Measurements from ENCODE around the gene ODAD2. TPM values are rescaled to one million over a fixed set of nuclear protein-coding genes. Genes with fewer than 3 reads are reported as not detected.
A peak's percentile ranks its signal among the peaks of the same experiment; 100 is the strongest.

ODAD2 gene
- total RNA-seq, 4 donors from 2014 or later: not detected

GRCh38 chr10:28010821-28011220 is 11.9 kb upstream of the ODAD2 start:
- in situ Hi-C loops (cut with MboI; ENCODE audit: low sequenced_read_pairs in 4 of 4) (no loop called here), intact Hi-C loops (cut with DNase I; ENCODE audit: low total_unique reads) (no loop called here)
- Histone ChIP-seq H3K4me1 (no peaks in the 10 kb centered on the region), H3K9me3 (no peaks in the 10 kb centered on the region), H3K36me3 (no peaks in the 10 kb centered on the region), H3K4me3 (no peak overlapping the region), H3K27me3 (no peaks in the 10 kb centered on the region), H3K27ac (no peak overlapping the region)
- TF ChIP-seq POLR2A (IDR thresholded peaks at IDR 0.05) (no peak), CTCF (IDR thresholded peaks at IDR 0.05 in 4 of 5, conservative IDR thresholded peaks at IDR 0.05 in 1 of 5) (no peak)
- no peak for ATAC-seq
- no peak for DNase-seq

DNA sequence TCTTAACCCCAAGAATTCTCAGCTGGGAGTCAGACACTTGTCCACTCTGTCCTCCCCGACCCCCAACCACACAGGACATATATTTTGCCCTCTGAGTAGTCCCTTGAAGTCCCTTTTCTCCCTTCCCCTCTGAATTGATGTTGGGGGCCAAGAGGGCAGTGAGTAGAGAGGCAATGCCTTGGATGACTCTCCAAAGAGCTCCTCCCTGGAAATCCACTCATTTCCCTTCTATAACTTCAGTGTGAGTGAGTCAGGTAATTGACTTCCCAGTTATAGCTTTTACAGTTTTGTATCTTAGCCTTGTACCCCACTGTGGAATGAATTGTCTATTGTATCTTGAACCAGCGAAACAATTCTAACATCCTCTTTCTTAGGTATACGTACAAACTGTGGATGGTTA is 9.2 kb upstream of the ODAD2 start:
- DNase-seq (no peak), ATAC-seq (no peak)
- H3K36me3 ChIP-seq: no peaks in the 10 kb centered on the region
- no peaks in the 10 kb centered on the region for H3K9me3 ChIP-seq
- no peaks in the 10 kb centered on the region for H3K27me3 ChIP-seq
- TF ChIP-seq POLR2A (IDR thresholded peaks at IDR 0.05) (no peak), CTCF (IDR thresholded peaks at IDR 0.05 in 4 of 5, conservative IDR thresholded peaks at IDR 0.05 in 1 of 5) (no peak)
- H3K27ac ChIP-seq: no peak overlapping the region
- no peak overlapping the region for H3K4me3 ChIP-seq
- no peaks in the 10 kb centered on the region for H3K4me1 ChIP-seq
- intact Hi-C loops (cut with DNase I; ENCODE audit: low total_unique reads): no loop called here
- in situ Hi-C loops (cut with MboI; ENCODE audit: low sequenced_read_pairs in 4 of 4): no loop called here

- Histone ChIP-seq H3K4me3 (no peak overlapping the region), H3K36me3 (no peaks in the 10 kb centered on the region), H3K4me1 (peaks cover 0 to 5% of the 10 kb centered on the region in 2 donors), H3K9me3 (no peaks in the 10 kb centered on the region), H3K27me3 (peaks cover 6 to 20% (median 13%) of the 10 kb centered on the region in 3 donors), H3K27ac (no peak overlapping the region)
- no peak for ATAC-seq
- no peak for DNase-seq
- in situ Hi-C loops (cut with MboI; ENCODE audit: low sequenced_read_pairs in 4 of 4) (no loop called here), intact Hi-C loops (cut with DNase I; ENCODE audit: low total_unique reads) (no loop called here)
- TF ChIP-seq CTCF (IDR thresholded peaks at IDR 0.05 in 4 of 5, conservative IDR thresholded peaks at IDR 0.05 in 1 of 5) (no peak), POLR2A (IDR thresholded peaks at IDR 0.05) (no peak)
Measured at GRCh38 chr10:28001353-28001752, 2.5 kb upstream of the ODAD2 start.

DNA sequence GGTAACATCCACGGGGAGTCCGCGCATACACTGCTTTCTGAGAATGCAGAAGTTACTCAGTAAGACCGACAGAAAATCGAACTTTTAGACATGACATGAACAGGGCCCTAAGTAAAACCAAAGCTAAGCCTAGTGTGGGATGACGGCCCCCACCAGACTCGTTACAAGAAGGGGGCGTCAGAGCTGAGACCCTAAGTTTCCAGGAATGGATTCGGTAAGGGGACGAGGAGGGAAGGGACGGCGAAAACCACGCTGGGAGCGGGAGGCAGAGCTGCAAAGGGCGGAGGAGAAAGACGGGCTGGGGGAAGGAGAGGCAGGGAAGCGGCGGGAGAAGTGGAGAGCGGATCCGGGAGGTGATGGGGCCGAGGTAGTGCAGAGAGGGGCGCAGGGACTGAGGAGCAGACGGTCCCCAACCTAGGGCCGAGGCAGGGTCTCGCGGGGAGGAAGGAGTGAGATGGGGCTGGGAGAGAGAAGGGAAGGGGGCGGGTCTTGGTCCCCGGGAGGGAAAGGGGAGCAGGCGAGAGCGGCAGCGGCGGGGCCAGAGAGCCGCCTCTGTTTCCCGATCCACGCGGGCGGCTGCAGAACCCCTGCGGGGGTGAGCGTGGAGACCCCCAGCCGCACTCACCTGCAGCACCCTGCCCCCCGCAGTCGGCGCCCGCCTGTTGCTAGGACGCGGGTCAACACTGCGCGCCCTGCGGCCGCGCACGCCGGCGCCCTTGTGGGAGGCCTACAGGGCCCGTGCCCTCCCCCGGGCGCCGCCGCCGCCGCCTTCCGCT is 513 bp downstream of the ODAD2 start:
- Histone ChIP-seq H3K27ac (no peak overlapping the region), H3K27me3 (peaks cover 6 to 20% (median 13%) of the 10 kb centered on the region in 3 donors), H3K9me3 (no peaks in the 10 kb centered on the region), H3K4me1 (peaks cover 0 to 5% of the 10 kb centered on the region in 2 donors), H3K4me3 (peak overlapping the region; percentile 51 to 59 (median 56)), H3K36me3 (no peaks in the 10 kb centered on the region)
- intact Hi-C loops (cut with DNase I; ENCODE audit: low total_unique reads) (no loop called here), in situ Hi-C loops (cut with MboI; ENCODE audit: low sequenced_read_pairs in 4 of 4) (no loop called here)
- ATAC-seq: no peak
- no peak for TF ChIP-seq CTCF (IDR thresholded peaks at IDR 0.05 in 4 of 5, conservative IDR thresholded peaks at IDR 0.05 in 1 of 5)
- no peak for TF ChIP-seq POLR2A (IDR thresholded peaks at IDR 0.05)
- DNase-seq: no peak

GRCh38 chr10:27997865-27998177 is 1.1 kb downstream of the ODAD2 start:
- in situ Hi-C loops (cut with MboI; ENCODE audit: low sequenced_read_pairs in 4 of 4): no loop called here
- TF ChIP-seq CTCF (IDR thresholded peaks at IDR 0.05 in 4 of 5, conservative IDR thresholded peaks at IDR 0.05 in 1 of 5) (no peak), POLR2A (IDR thresholded peaks at IDR 0.05) (no peak)
- DNase-seq (no peak), ATAC-seq (no peak)
- Histone ChIP-seq H3K27ac (no peak overlapping the region), H3K4me3 (peak overlapping the region; percentile 51 to 59 (median 56)), H3K36me3 (no peaks in the 10 kb centered on the region), H3K27me3 (peaks cover 6 to 23% (median 13%) of the 10 kb centered on the region in 3 donors), H3K4me1 (peaks cover 0 to 5% of the 10 kb centered on the region in 2 donors), H3K9me3 (no peaks in the 10 kb centered on the region)
- intact Hi-C loops (cut with DNase I; ENCODE audit: low total_unique reads): no loop called here

All from gastrocnemius medialis (tissue), 4 donors.